ENCODE data around the gene AFF1.

Gene AFF1

DNA sequence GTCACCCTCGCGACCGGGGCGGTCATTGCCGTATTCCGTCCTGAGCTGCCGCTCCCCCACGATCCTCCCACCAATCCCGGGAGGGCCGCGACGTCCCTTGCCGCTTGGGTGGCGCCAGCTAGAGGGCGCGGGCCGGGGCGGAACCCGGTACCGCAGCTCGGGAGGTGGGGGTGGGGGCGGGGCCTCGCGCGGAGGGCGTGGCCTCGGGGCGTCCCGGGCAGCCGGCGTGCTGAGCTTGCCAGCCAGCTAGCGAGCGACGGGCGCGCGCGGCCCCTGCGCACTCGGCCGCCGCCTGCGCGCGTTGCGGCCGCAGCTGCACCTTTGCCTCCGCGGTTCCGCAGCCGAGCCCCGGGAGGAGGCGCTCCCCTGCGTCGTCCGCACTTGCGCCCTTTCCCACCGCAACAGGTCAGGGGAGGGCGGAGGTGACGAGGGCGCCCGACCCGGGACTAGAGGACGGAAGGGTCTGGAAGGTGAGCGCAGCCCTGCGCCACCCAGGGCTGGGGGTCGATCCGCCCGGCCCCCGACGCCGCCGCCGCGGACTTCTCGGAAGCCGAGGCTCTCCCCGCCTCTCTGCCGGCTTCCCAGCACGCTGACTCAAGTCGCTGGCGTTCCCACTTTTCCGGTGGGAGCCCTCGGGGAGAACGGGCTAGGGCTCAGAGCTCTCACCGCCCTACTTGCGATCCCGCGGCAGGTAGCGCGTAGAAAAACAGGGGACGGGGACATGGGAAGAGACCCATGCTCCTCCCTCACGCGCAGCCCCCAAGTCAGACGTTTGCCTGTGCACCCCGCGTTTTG lies at the start of gene AFF1:
AFF1 (plus strand) TSS at position 241 of the 795 bp plus-strand sequence. CDS start 13,523 bp downstream, outside the sequence.
- peak; percentile 92 for DNase-seq (ENCODE audit: low spot score)

DNA sequence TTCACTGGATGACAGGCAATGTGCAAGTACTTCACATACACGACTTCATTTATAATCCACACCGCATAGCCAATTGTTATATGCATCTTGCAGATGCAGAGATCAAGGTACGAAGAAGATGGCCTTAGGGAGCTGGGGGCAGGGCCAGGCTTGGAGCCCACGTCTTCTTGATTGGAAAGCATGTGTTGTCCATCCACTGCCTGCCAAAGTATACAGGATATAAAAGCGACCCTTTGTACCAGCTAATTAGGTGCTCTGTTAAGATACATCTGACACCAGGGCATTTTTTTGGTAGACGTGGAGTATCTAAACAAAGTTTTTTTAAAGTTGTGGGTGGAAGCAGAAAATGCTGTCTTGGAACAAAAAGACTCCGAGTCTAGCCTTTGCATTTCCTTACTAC lies 44.0 kb upstream of the AFF1 start:
- no peak for DNase-seq (ENCODE audit: low spot score)

DNA sequence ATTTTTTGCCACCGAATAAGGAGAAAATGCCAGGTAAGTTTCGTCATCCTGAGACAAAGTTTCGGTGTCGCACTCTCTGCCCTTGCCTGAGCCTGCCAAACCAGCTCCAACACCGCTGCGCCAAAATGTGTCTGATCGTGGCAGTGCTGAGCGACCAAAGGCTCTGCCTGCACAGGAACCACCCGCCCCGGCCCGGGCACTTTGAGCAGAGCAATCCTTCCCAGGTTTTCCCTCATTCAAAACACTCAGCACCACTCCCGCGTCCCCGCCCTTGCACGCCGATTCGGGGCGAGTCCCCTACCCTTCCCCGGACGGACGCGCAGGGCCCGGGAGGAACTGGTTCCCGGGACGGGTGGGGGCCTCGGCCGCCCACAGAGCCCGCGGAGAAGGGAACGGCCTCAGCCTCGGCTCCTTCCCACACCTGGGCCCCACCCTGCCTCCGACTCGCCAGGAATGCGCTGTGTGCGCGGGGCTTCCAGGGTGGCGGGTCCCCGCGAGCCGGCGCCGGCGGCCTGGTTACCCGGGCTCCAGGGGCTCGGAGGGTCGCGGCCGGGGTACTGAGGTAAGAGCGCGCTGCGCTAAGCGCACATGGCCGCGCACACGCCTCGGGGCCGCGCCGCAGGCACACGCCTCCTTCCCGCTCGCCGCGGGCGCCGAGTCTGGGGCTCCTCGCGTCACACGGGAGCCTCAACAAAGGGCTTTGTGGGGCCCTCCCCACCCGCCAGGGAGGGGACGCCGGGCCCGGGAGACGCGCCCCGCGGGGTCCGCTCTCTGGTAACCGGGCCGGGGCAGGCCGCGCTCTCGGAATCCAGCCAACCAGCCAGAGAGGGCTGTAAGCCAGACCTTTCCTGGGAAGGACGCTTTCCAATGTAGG lies 42.8 kb upstream of the AFF1 start, which contains the start of gene C4orf36:
C4orf36 (minus strand) TSS at position 661 of the 874 bp plus-strand sequence. CDS start 902 bp downstream, outside the sequence.
- no peak for DNase-seq (ENCODE audit: low spot score)

GRCh38 chr4:86892636-86892960 lies 42.2 kb upstream of the AFF1 start:
- no peak for DNase-seq (ENCODE audit: low spot score)

GRCh38 chr4:86893136-86893535 lies 41.7 kb upstream of the AFF1 start:
- DNase-seq (ENCODE audit: low spot score): no peak

- DNase-seq (ENCODE audit: low spot score): no peak
Measured at GRCh38 chr4:86894455-86894854, 40.4 kb upstream of the AFF1 start.

- DNase-seq (ENCODE audit: low spot score): peak; percentile 82
Measured at GRCh38 chr4:86895692-86896488, 38.9 kb upstream of the AFF1 start.

- DNase-seq (ENCODE audit: low spot score): no peak
Measured at GRCh38 chr4:86896596-86896995, 38.2 kb upstream of the AFF1 start.

- no peak for DNase-seq (ENCODE audit: low spot score)
Measured at GRCh38 chr4:86898562-86898961, 36.2 kb upstream of the AFF1 start.

- DNase-seq (ENCODE audit: low spot score): no peak
Measured at GRCh38 chr4:86901864-86902263, 32.9 kb upstream of the AFF1 start.

DNA sequence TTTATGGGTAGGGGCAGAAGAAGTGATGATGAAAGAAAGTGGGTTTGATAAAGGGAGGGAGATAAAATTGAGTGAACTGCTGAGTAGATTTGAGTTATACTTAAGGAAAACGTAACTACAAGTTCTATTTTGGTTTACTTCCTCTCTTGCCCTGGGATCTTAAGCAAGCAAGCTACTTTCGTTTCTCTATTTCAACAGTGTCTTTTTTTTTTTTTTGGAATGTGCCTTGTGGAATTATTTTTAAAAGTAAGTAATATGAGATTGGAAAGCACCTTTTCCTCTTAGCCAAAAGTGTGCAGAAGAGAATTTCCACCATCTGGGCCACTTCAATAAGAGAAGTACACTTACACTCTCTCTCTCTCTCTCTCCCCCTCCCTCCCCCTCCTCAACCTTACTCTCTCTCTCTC lies 26.6 kb upstream of the AFF1 start:
- peak; percentile 45 for DNase-seq (ENCODE audit: low spot score)

DNA sequence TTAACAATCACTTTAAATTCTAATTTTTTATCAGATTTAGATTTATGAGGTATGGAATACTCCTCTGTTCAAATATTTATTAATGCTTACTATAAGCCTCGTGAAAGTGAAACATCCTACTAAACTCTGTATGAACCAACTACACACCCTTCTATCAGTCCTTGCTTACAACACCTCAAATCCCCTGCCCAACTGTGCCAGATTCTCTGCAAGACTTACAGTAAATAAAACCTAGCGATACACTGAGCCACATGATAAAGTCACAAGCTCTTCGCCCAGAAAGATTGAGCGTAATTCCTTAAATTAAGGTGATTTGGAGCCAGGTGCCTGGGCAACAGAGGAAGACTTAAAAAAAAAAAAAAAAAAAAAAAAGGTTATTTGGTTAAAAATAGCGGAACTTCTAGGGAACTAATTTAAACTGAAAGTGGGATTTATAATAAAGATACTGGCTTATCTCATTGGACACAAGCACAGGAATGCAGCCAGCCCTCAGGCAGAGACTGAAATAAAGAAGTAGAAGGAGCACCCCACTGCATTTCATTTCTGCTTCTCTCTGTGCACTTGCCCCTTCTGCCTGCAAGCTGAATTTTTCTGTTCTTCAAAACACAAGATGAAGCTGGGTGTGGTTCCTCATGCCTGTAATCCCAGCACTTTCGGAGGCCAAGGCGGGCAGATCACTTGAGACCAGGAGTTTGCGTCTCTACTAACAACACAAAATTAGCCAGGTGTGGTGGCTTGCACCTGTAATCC lies 25.1 kb upstream of the AFF1 start:
- DNase-seq (ENCODE audit: low spot score): no peak

DNA sequence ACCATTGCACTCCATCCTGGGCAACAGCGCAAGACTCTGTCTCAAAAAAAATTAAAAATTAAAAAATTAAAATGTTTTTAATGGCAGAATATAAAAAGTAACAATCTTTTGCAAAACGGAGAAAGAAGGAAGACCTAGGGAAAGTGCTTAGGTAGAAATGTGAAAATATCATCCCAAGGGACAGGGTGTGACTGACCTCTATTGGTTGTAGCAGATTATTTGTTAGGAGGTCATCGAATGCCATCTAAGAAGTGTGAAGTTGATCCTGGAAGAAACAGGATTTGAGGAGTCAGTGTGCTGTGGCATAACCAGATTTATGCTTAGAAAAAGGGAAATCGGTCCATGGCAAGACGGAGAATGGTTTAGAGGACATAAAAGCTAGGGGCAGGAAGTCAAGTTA lies 24.4 kb upstream of the AFF1 start:
- no peak for DNase-seq (ENCODE audit: low spot score)

- DNase-seq (ENCODE audit: low spot score): no peak
Measured at GRCh38 chr4:86910820-86911684, 23.8 kb upstream of the AFF1 start.

DNA sequence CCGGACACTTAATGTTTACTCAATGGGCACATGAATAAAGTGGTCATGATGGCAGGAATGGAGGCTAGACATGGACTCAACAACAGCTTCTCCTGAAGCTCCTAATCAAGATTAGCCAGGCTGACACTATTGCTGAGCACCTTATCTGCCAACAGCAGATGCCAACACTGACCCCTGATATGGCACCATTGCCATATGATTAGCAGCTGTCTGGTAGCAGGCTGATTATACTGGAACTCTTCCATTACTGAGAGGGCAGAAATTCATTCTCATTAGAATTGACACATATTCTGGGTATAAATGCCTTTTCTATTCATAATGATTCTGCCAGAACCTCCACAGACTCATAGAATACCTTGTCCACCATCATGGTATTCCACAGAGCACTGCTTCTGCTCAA lies 18.4 kb upstream of the AFF1 start:
- no peak for DNase-seq (ENCODE audit: low spot score)

DNA sequence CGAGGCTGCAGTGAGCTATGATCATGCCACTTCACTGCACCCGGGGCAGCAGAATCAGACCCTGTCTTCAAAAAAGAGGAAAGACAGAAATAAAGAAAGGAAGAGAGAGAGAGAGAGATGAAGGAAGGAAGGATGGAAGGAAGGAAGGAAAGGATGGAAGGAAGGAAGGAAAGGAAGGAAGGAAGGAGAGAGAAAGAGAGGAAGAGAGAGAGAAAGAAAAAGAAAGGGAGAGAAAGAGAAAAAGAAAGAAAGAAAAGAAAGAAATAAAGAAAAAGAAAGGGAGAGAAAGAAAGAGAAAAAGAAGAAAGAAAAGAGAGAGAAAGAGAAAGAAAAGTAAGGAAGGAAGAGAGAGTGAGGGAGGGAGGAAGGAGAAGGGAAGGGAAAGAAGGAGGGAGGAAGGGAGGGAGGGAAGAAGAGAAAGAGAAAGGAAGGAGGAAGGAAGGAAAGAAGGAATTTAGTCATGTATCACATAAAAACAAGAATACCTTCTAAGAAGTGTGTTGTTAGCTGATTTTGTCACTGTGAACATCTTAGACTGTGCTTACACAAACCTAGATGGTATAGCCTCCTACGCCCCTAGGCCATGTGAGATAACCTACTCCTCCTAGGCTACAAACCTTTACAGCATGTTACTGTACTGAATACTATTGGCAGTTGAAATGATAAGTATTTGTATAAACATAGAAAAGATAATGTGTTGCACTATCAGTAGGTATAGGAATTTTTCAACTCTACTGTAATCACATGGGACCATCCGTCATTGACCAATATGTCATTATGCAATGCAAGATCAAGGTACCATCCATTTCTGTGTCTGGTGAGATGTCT lies 17.4 kb upstream of the AFF1 start:
- no peak for DNase-seq (ENCODE audit: low spot score)

- no peak for DNase-seq (ENCODE audit: low spot score)
Measured at GRCh38 chr4:86918539-86919072, 16.2 kb upstream of the AFF1 start.

DNA sequence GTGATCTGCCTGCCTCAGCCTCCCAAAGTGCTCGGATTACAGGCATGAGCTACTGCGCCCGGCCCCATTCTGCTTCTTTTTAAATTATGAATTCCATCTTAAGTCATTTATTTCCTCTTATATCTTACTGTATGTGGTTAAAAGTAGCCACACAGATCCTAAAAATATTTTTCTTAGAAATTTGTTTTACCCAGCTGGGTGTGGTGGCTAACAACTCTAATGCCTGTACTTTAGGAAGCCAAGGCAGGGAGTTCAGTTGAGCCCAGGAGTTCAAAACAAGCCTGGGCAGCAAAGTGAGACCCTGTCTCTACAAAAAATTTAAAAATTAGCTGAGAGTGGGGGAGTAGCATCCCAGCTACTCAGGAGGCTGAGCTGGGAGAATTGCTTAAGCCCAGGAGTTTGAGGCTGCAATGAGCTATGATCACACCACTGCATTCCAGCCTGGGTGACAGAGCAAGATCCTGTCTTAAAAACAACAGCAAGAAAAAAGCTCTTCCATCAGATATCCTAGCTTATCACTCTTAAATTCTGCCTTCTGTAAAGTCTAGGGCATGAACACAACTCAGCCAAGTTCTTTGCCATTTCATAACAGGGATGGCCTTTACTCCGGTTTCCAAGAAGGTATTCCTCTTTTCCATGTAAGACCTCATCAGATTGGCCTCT lies 15.1 kb upstream of the AFF1 start:
- DNase-seq (ENCODE audit: low spot score): no peak

Measured in NAMALWA (cell line).